GM21360 (cell line): ENCODE data around the gene PRL.

Experiments
- ATAC-seq: cut with Tn5 transposase; IDR thresholded peaks from one replicate; pipeline ENCODE4 v1.9.1; 2021; ENCODE audit warnings: mild to moderate bottlenecking, moderate library complexity; ENCODE audit not compliant: unreplicated experiment

The PRL gene

GRCh38 chr6:22296936-22297335 is at the start of gene PRL:
Gene PRL (minus strand): TSS chr6:22297036. CDS start chr6:22296982, 54 bp downstream.
- no peak for ATAC-seq

GRCh38 chr6:22343864-22344263 is 47.0 kb upstream of the PRL start:
- ATAC-seq = no peak

GRCh38 chr6:22334778-22335177 is 37.9 kb upstream of the PRL start:
- no peak for ATAC-seq

- no peak for ATAC-seq
Measured at GRCh38 chr6:22333802-22334201, 37.0 kb upstream of the PRL start.

GRCh38 chr6:22332711-22333110 is 35.9 kb upstream of the PRL start:
- no peak for ATAC-seq

- ATAC-seq = no peak
Measured at GRCh38 chr6:22332216-22332615, 35.4 kb upstream of the PRL start.

GRCh38 chr6:22330941-22331340 is 34.1 kb upstream of the PRL start:
- no peak for ATAC-seq

GRCh38 chr6:22328474-22328873 is 31.6 kb upstream of the PRL start:
- ATAC-seq = no peak

GRCh38 chr6:22327881-22328280 is 31.0 kb upstream of the PRL start:
- no peak for ATAC-seq

- no peak for ATAC-seq
Measured at GRCh38 chr6:22326500-22326899, 29.7 kb upstream of the PRL start.

- no peak for ATAC-seq
Measured at GRCh38 chr6:22325481-22325880, 28.6 kb upstream of the PRL start.

GRCh38 chr6:22323848-22324247 is 27.0 kb upstream of the PRL start:
- no peak for ATAC-seq

- ATAC-seq = peak; percentile 50
Measured at GRCh38 chr6:22322103-22323030, 25.5 kb upstream of the PRL start.

- ATAC-seq = no peak
Measured at GRCh38 chr6:22320750-22321149, 23.9 kb upstream of the PRL start.

- ATAC-seq = no peak
Measured at GRCh38 chr6:22318404-22318803, 21.6 kb upstream of the PRL start.

- ATAC-seq = no peak
Measured at GRCh38 chr6:22313796-22314195, 17.0 kb upstream of the PRL start.

- no peak for ATAC-seq
Measured at GRCh38 chr6:22308939-22309338, 12.1 kb upstream of the PRL start.

GRCh38 chr6:22306741-22307466 is 10.1 kb upstream of the PRL start:
- no peak for ATAC-seq

GRCh38 chr6:22302838-22303237 is 6.0 kb upstream of the PRL start:
- no peak for ATAC-seq

- no peak for ATAC-seq
Measured at GRCh38 chr6:22300273-22300998, 3.6 kb upstream of the PRL start.

GRCh38 chr6:22298475-22298890 is 1.6 kb upstream of the PRL start:
- ATAC-seq = no peak
